GM18909 (cell line): ENCODE data around the gene RELCH.
"Not testable (repeated sequence)": the region's sequence is repeated elsewhere in the genome, so short reads cannot be mapped to it uniquely, and the experiment has no call there.

ENCODE experiments used
- ATAC-seq: cut with Tn5 transposase; IDR thresholded peaks from one replicate; pipeline ENCODE4 v1.9.1; 2021; ENCODE audit warnings: mild to moderate bottlenecking; ENCODE audit not compliant: unreplicated experiment, poor library complexity

Gene RELCH, protein sequence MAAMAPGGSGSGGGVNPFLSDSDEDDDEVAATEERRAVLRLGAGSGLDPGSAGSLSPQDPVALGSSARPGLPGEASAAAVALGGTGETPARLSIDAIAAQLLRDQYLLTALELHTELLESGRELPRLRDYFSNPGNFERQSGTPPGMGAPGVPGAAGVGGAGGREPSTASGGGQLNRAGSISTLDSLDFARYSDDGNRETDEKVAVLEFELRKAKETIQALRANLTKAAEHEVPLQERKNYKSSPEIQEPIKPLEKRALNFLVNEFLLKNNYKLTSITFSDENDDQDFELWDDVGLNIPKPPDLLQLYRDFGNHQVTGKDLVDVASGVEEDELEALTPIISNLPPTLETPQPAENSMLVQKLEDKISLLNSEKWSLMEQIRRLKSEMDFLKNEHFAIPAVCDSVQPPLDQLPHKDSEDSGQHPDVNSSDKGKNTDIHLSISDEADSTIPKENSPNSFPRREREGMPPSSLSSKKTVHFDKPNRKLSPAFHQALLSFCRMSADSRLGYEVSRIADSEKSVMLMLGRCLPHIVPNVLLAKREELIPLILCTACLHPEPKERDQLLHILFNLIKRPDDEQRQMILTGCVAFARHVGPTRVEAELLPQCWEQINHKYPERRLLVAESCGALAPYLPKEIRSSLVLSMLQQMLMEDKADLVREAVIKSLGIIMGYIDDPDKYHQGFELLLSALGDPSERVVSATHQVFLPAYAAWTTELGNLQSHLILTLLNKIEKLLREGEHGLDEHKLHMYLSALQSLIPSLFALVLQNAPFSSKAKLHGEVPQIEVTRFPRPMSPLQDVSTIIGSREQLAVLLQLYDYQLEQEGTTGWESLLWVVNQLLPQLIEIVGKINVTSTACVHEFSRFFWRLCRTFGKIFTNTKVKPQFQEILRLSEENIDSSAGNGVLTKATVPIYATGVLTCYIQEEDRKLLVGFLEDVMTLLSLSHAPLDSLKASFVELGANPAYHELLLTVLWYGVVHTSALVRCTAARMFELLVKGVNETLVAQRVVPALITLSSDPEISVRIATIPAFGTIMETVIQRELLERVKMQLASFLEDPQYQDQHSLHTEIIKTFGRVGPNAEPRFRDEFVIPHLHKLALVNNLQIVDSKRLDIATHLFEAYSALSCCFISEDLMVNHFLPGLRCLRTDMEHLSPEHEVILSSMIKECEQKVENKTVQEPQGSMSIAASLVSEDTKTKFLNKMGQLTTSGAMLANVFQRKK

GRCh38 chr18:62186774-62187542 is at the start of gene RELCH, which contains the start of gene PIGN:
Gene RELCH, plus strand, starts transcription at chr18:62187255. Its CDS starts 251 bp downstream, at chr18:62187506.
Gene PIGN, minus strand, starts transcription at chr18:62187056. Its CDS starts 25,703 bp downstream, at chr18:62161353.
- peak; percentile 93 for ATAC-seq

DNA sequence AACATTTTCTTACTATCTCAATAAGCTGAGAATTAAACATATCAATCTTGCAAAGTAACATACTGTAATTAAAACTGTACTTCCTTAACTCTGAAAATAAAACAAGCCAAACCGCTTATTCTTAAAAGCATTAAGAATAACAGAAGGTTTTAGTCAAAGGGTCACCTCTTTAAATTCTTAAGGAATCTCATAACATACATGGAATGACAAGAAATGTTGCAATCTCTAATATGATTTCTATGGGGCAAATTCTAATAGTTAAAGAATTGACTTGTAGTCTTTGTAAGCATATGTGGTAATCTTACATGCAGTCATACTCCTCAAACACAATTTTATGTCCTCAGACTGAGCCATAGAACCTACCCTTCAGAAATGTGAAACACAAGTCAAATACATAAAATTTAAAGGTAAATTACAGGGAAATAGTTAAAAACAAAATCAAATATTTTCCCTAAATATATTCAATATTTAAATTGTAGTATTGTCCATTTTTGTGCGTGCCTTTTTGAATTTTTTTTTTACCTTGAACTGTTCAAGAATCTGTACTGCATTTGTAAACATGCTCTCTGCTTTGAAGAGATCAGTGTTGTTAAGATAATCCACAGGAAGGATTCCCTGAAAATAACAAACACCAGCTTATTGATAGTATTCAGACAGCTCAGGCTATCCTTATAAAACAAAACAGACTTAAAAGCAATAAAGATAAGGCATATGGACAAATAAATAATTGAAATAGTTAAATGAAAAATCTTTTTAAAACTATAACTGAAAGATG is 48.4 kb upstream of the RELCH start:
- ATAC-seq, result no peak

GRCh38 chr18:62140259-62140658 is 46.8 kb upstream of the RELCH start:
- no peak for ATAC-seq

- no peak for ATAC-seq
Measured at GRCh38 chr18:62144338-62144737, 42.7 kb upstream of the RELCH start.

DNA sequence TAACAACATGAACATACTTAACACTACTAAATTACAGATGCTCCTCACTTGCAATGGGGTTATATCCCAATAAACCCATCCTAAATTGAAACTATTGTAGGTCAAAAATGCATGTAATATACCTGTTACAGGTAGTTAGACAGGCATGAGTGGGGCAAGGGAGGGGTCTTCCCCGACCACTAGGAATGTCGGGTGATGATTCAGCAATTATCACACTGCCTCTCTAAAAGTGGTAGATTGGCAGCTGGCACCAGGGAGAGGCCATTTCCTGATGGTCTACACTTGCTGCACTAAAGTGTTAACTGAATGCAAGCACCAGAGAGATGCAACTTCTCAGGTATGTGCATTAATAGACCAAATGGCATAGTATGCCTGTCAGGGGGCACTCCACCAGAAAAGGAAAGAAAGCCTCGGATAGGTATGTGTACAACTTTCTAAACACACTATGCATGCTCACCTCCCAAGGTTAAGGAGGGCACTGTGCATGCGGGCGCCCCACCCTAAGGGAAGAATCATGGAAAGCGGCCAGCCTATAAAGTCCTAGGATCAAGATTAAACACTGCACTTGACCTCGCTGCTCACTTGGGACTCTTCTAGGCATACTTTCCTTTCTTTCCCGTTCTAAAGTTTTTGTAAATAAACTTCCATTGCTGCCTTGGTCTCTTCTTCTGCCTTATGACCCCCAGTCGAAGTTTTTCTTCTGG is 35.8 kb upstream of the RELCH start:
- no peak for ATAC-seq

DNA sequence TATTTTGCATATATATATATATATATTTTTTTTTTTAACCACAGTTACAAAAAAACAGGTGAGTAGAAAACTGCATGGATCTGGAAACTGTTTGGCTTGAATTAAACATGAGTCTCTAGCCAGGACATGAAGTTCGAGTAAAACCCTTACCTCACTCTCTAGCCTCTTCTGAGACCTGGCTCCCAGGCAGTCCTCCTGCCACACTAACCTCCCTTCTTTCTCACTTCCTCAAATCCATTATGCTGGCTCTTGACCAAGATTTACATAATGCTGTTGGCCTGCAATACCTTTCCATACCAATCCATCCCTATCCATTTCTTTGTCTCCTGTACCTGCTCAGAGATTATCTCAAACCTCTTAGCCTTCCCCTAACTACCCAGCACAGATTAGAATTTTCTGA is 34.2 kb upstream of the RELCH start:
- no peak for ATAC-seq

GRCh38 chr18:62157843-62158242 is 29.2 kb upstream of the RELCH start:
- no peak for ATAC-seq

DNA sequence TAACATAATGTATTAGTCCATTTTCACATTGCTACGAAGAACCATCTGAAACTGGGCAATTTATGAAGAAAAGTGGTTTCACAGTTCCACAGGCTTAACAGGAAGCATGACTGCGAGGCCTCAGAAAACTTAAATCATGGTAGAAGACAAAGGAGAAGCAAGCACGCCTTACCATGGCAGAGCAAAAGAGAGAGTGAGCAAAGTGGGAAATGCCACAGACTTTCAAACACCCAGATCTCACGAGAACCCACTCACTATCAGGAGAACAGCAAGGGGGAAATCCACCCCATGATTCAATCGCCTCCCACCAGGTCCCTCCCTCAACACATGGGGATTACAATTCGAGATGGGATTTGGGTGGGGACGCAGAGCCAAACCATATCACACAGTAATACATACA is 22.7 kb upstream of the RELCH start:
- no peak for ATAC-seq

DNA sequence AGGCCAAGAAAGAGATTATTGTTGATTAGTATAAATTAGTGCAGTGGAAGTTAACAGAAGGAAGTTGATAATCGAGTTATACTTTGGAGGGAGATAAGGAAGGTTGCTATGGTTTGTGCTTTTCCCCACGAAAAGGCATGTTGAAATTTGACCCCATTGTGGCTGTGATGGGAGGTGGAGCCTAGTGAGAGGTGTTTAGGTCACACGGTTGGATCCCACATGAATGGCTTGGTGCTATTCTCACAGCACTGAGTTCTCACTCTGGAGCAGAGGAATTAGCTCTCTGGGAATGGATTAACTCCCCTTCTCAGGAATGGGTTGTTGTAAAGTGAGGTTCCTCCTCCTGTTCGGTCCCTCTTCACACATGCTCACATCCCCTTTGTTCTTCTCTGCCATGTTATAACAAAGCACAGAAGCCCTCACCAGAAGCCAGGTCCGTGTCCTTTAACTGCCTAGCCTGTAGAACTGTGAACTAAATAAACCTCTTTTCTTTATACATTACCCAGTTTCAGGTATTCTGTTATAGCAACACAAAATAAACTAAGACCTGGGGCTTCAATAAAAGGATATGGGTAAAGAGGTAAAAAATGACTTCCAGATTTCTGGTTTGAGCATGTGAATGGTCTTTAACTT is 22.1 kb upstream of the RELCH start:
- no peak for ATAC-seq

GRCh38 chr18:62165583-62165982 is 21.5 kb upstream of the RELCH start:
- ATAC-seq, result no peak

GRCh38 chr18:62166524-62166923 is 20.5 kb upstream of the RELCH start:
- ATAC-seq, result not testable (repeated sequence)

GRCh38 chr18:62170857-62171256 is 16.2 kb upstream of the RELCH start:
- ATAC-seq, result no peak

- no peak for ATAC-seq
Measured at GRCh38 chr18:62172298-62172697, 14.8 kb upstream of the RELCH start.

- no peak for ATAC-seq
Measured at GRCh38 chr18:62175521-62175920, 11.5 kb upstream of the RELCH start.

DNA sequence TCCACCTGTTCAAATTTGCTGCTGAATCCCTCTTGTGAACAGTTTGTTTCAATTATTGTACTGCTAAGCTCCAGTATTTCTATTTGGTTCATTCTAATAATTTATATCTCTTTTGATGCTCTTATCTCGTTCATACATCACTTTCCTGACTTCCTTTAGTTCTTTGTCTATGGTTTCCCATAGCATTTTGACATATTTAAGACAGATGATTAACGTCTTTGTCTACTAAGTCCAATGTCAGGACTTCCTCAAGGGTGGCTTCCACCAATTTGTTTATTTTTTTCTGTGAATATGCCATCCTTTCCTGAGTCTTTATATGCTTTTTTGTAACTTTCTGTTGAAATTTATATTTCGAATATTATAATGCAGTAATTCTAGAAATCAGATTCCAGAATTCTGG is 9.8 kb upstream of the RELCH start:
- ATAC-seq, result no peak

DNA sequence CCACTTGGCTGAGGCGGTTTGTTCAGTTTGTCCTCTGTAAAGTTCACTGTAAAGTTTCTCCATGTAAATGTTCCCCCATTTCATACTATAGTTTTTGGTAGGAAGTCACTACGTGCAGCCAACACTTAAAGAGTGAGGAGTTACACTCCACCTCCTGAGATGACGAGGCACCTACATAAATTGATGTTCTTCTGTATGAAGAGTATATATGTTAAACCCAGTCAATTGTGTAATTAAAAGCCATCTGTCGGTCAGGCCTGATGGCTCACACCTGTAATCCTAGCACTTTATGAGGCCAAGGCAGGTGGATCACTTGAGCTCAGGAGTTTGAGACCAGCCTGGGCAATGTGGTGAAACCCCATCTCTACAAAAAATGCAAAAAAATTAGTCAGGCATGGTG is 7.8 kb upstream of the RELCH start:
- ATAC-seq, result no peak

GRCh38 chr18:62182220-62182619 is 4.8 kb upstream of the RELCH start:
- no peak for ATAC-seq

GRCh38 chr18:62183578-62184195 is 3.4 kb upstream of the RELCH start:
- ATAC-seq, result no peak
